Activated CD4-positive, alpha-beta T cell treated with anti-CD3 and anti-CD28 coated beads, Interleukin-2, amount 50 U/mL, for 48 hours (primary cell): Measurements from ENCODE around the gene SLC2A4RG.

Experiments used
- DNase-seq, 2 experiments: peaks; one replicate each; pipeline ENCODE4 v3.0.0-alpha.2; 2020

The SLC2A4RG gene

DNA sequence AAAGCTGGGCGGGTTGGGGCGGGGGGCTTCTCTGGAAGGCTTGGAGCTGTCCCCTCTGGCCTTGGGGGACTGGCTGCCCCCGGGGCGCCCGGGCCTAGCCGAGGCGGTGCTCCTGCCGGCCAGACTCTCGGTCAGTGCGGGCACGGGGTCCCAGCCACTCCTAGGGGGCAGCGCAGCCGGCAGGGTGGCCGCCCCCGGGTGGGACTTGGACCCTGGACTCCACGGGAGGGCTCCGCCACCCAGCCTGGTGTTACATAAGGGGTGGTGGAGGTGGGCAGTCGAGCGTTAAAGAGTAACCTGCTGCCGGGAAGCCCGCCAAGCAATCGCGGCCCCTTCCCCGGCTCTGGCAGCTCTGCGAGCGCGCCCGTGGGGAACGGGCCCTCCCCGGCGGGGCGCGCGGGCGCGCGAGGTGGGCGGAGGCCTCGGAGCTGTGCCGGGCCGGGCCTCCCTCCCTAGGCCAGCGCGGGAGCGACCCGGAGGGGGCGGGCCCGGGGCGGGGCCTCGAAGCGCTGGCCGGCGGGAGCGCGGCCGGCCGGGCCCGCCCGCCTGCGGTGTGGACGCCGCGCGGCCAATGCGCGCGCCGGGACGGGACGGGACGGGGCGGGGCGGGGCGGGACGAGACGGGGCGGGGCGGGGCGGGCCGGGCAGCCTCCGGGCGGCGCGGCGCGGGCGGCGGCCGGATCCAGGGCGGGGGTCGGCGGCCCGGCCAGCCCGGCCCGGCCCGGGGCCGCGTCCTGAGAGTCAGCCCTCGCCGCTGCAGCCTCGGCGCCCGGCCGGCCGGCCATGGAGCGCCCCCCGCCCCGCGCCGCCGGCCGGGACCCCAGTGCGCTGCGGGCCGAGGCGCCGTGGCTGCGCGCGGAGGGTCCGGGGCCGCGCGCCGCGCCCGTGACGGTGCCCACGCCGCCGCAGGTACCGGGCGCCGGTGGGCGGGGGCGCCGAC is at the start of gene SLC2A4RG:
Gene SLC2A4RG, plus strand, starts transcription at position 647 of the 940 bp plus-strand sequence. Its CDS starts 137 bp downstream, at position 784.
- DNase-seq, result peak; percentile 69 to 70

DNA sequence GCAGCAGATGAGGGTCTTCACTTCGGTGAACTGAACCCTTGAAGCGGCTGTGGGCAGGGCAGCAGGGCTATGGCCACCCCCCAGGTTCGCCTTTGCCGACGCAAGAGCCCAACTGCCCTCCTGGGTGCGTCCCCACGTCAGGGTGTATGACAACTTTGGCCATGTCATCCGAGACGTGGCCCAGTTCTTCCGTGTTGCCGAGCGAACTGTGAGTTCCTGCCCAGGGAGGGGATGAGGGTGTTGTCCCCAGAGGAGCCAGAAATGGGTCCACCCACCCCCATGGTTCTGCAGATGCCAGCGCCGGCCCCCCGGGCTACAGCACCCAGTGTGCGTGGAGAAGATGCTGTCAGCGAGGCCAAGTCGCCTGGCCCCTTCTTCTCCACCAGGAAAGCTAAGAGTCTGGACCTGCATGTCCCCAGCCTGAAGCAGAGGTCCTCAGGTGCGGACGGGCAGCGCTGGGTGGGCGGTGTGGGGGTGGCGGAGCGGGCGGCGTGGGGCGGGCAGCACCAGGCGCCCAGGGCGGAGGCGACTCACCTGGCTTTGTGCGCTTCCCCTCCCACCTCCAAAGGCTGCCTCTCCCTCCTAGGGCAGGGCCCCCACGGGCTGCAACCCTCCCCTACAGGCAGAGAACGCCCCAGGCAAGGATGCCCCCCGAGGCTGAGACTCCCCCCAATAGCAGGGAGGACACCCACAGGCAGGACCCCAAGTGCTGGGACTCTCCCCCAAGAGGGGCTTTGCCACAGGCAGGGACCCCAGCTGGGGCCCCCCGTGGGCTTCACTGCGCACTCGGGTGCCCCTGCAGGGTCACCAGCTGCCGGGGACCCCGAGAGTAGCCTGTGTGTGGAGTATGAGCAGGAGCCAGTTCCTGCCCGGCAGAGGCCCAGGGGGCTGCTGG is 49.3 kb upstream of the SLC2A4RG start:
- no peak for DNase-seq

- no peak for DNase-seq
Measured at GRCh38 chr20:63690898-63691710, 48.5 kb upstream of the SLC2A4RG start.

DNA sequence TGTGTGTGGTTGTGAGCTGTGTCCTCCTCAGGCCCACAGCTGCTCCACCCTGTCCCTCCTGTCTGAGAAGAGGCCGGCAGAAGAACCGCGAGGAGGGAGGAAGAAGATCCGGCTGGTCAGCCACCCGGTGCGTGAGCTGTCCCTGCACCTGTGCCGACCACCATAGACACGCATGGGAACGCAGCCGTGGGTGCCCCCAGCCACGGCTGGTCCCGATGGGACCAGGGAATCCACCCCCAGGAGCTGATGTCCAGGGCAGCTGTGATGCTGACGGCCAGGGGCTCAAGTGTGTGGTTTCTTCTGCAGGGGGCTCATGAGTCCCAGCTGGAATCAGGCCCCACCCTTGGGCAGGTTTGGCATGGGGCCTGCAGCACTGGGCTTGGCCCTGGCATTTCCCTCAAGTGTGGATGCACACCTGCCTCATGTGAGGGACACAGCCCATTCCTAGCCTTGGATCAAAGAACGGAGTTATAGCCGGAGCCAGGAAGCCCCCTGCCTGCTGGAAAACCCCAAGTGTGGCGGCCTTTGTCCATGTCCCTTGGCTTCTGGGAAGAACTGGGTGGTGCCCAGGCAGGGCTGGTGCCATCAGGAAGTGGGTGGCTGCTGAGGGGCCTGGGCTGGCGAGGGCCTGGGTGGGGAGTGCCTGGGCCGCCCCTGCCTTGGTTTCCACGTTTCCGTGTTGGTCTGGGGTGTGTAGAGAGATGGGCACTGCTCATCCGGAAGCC is 47.7 kb upstream of the SLC2A4RG start:
- DNase-seq, result no peak

GRCh38 chr20:63692436-63693082 is 47.0 kb upstream of the SLC2A4RG start:
- no peak for DNase-seq

DNA sequence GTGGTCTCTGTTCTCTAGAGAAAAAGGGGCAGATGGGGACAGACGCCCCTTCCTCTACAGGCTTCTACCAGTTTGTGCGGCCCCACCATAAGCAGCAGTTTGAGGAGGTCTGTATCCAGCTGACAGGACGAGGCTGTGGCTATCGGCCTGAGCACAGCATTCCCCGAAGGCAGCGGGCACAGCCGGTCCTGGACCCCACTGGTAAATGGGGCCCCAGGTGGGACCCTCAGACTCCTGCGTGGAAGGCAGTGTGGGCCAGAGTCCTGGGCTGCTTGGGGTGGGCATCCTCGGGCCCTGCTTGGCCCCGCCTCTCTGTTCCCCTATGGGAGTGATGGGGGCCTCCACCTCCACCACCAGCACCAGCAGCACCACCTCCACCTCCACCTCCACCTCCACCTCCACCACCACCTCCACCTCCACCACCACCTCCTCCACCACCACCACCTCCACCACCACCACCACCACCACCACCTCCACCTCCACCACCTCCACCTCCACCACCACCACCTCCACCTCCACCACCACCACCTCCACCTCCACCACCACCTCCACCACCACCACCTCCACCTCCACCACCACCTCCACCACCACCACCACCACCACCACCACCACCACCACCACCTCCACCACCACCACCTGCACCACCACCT is 46.4 kb upstream of the SLC2A4RG start:
- DNase-seq, result no peak

- DNase-seq, result no peak
Measured at GRCh38 chr20:63693733-63694583, 45.6 kb upstream of the SLC2A4RG start.

GRCh38 chr20:63694584-63695423 is 44.8 kb upstream of the SLC2A4RG start:
- DNase-seq, result no peak

DNA sequence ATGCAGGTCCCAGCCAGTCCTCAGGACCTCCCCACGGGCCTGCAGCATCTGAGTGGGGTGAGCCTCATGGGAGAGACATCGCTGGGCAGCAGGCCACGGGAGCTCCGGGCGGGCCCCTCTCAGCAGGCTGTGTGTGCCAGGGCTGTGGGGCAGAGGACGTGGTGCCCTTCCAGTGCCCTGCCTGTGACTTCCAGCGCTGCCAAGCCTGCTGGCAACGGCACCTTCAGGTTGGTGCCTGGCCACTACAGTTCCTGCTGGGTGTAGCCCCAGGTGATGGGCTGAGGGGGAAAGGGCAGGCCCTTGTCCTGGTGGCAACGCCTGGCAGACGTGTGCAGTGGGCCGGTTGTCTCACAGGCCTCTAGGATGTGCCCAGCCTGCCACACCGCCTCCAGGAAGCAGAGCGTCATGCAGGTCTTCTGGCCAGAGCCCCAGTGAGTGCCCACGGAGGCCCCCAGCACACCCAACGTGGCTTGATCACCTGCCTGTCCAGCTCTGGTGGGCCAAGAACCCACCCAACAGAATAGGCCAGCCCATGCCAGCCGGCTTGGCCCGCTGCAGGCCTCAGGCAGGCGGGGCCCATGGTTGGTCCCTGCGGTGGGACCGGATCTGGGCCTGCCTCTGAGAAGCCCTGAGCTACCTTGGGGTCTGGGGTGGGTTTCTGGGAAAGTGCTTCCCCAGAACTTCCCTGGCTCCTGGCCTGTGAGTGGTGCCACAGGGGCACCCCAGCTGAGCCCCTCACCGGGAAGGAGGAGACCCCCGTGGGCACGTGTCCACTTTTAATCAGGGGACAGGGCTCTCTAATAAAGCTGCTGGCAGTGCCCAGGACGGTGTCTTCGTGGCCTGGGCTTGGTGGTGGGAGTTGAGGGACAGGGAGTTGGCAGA is 43.9 kb upstream of the SLC2A4RG start:
- DNase-seq, result no peak

- peak; percentile 29 to 39 for DNase-seq
Measured at GRCh38 chr20:63696306-63696627, 43.3 kb upstream of the SLC2A4RG start.

DNA sequence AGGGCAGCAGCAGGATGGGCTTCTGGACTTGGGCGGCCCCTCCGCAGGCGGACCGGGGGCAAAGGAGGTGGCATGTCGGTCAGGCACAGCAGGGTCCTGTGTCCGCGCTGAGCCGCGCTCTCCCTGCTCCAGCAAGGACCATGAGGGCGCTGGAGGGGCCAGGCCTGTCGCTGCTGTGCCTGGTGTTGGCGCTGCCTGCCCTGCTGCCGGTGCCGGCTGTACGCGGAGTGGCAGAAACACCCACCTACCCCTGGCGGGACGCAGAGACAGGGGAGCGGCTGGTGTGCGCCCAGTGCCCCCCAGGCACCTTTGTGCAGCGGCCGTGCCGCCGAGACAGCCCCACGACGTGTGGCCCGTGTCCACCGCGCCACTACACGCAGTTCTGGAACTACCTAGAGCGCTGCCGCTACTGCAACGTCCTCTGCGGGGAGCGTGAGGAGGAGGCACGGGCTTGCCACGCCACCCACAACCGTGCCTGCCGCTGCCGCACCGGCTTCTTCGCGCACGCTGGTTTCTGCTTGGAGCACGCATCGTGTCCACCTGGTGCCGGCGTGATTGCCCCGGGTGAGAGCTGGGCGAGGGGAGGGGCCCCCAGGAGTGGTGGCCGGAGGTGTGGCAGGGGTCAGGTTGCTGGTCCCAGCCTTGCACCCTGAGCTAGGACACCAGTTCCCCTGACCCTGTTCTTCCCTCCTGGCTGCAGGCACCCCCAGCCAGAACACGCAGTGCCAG is 42.8 kb upstream of the SLC2A4RG start, which contains the start of gene TNFRSF6B:
Gene TNFRSF6B, plus strand, starts transcription at position 25 of the 729 bp plus-strand sequence. Its CDS starts 116 bp downstream, at position 141.
- peak; percentile 32 to 45 for DNase-seq

- DNase-seq, result no peak
Measured at GRCh38 chr20:63697357-63697867, 42.2 kb upstream of the SLC2A4RG start.

- no peak for DNase-seq
Measured at GRCh38 chr20:63697868-63698545, 41.6 kb upstream of the SLC2A4RG start.

- DNase-seq, result peak; percentile 75 to 79
Measured at GRCh38 chr20:63698739-63699465, 40.7 kb upstream of the SLC2A4RG start.

- no peak for DNase-seq
Measured at GRCh38 chr20:63699466-63700198, 39.9 kb upstream of the SLC2A4RG start.
